HuH-7 (cell line): ENCODE measurements around the gene CLN3.
"Not testable (repeated sequence)": the region's sequence is repeated elsewhere in the genome, so short reads cannot be mapped to it uniquely, and the experiment has no call there.

Experiments used
- DNase-seq: peaks from one replicate; pipeline ENCODE4 v3.0.0; 2011; ENCODE audit warnings: low spot score

Gene CLN3

GRCh38 chr16:28491970-28492474 lies at the start of gene CLN3:
TSS of gene CLN3 (minus strand) at chr16:28492074. CDS start at chr16:28491759, 315 bp downstream.
- DNase-seq = peak; percentile 95

GRCh38 chr16:28540346-28540745 lies 48.5 kb upstream of the CLN3 start:
- no peak for DNase-seq

- DNase-seq = no peak
Measured at GRCh38 chr16:28538733-28539596, 47.1 kb upstream of the CLN3 start, which contains the start of gene NUPR1. TSS of gene NUPR1 (minus strand) at chr16:28538974. CDS start at chr16:28538907, 67 bp downstream.

- no peak for DNase-seq
Measured at GRCh38 chr16:28537964-28538732, 46.3 kb upstream of the CLN3 start.

GRCh38 chr16:28537076-28537475 lies 45.2 kb upstream of the CLN3 start:
- no peak for DNase-seq

- DNase-seq = no peak
Measured at GRCh38 chr16:28534542-28535373, 42.9 kb upstream of the CLN3 start.

- DNase-seq = no peak
Measured at GRCh38 chr16:28532940-28533647, 41.2 kb upstream of the CLN3 start.

GRCh38 chr16:28531777-28532744 lies 40.2 kb upstream of the CLN3 start:
- peak; percentile 73 for DNase-seq

GRCh38 chr16:28529124-28529523 lies 37.2 kb upstream of the CLN3 start:
- DNase-seq = no peak

GRCh38 chr16:28528463-28528867 lies 36.6 kb upstream of the CLN3 start:
- DNase-seq = no peak

- no peak for DNase-seq
Measured at GRCh38 chr16:28527985-28528384, 36.1 kb upstream of the CLN3 start.

GRCh38 chr16:28527100-28527785 lies 35.4 kb upstream of the CLN3 start:
- DNase-seq = not testable (repeated sequence)

- DNase-seq = peak; percentile 55
Measured at GRCh38 chr16:28526201-28527099, 34.6 kb upstream of the CLN3 start.

- DNase-seq = no peak
Measured at GRCh38 chr16:28524681-28525171, 32.9 kb upstream of the CLN3 start.

GRCh38 chr16:28522792-28523191 lies 30.9 kb upstream of the CLN3 start:
- no peak for DNase-seq

GRCh38 chr16:28521436-28521835 lies 29.6 kb upstream of the CLN3 start:
- no peak for DNase-seq

GRCh38 chr16:28520672-28521071 lies 28.8 kb upstream of the CLN3 start:
- no peak for DNase-seq

- DNase-seq = no peak
Measured at GRCh38 chr16:28514246-28514645, 22.4 kb upstream of the CLN3 start.
